NCI-H146 (cell line): ENCODE measurements around the gene LGALSL.

Experiments used
- DNase-seq: peaks from one replicate; lab custom pipeline; 2025; lab: John Stamatoyannopoulos, UW

LGALSL gene

GRCh38 chr2:64471600-64471999, 17.6 kb downstream of the LGALSL start:
- DNase-seq: no peak

- DNase-seq: no peak
Observed at GRCh38 chr2:64472881-64473280, 18.9 kb downstream of the LGALSL start.

GRCh38 chr2:64474121-64474571, 20.2 kb downstream of the LGALSL start:
- no peak for DNase-seq

GRCh38 chr2:64474636-64475035, 20.7 kb downstream of the LGALSL start:
- no peak for DNase-seq

GRCh38 chr2:64477037-64477436, 23.1 kb downstream of the LGALSL start:
- no peak for DNase-seq

GRCh38 chr2:64477979-64478378, 24.0 kb downstream of the LGALSL start:
- no peak for DNase-seq

GRCh38 chr2:64478502-64479230, 24.7 kb downstream of the LGALSL start:
- DNase-seq: no peak

- DNase-seq: no peak
Observed at GRCh38 chr2:64479259-64480117, 25.5 kb downstream of the LGALSL start.

- no peak for DNase-seq
Observed at GRCh38 chr2:64481665-64482064, 27.7 kb downstream of the LGALSL start.

- DNase-seq: no peak
Observed at GRCh38 chr2:64482243-64482642, 28.3 kb downstream of the LGALSL start.

GRCh38 chr2:64482765-64483504, 29.0 kb downstream of the LGALSL start:
- peak; percentile 80 for DNase-seq

- DNase-seq: no peak
Observed at GRCh38 chr2:64485331-64485730, 31.4 kb downstream of the LGALSL start.

GRCh38 chr2:64485961-64486360, 32.0 kb downstream of the LGALSL start:
- DNase-seq: no peak

GRCh38 chr2:64487256-64488049, 33.5 kb downstream of the LGALSL start:
- DNase-seq: peak; percentile 28

GRCh38 chr2:64488050-64488974, 34.4 kb downstream of the LGALSL start:
- DNase-seq: peak; percentile 52

GRCh38 chr2:64489081-64489751, 35.3 kb downstream of the LGALSL start:
- DNase-seq: no peak

- no peak for DNase-seq
Observed at GRCh38 chr2:64491426-64491825, 37.5 kb downstream of the LGALSL start.

- no peak for DNase-seq
Observed at GRCh38 chr2:64492272-64492671, 38.3 kb downstream of the LGALSL start.

- DNase-seq: no peak
Observed at GRCh38 chr2:64492821-64493220, 38.9 kb downstream of the LGALSL start.

GRCh38 chr2:64493788-64494187, 39.8 kb downstream of the LGALSL start:
- peak; percentile 41 for DNase-seq
